Measurements from ENCODE around the gene PARD3.
"Not testable (repeated sequence)": the region's sequence is repeated elsewhere in the genome, so short reads cannot be mapped to it uniquely, and the experiment has no call there.

The PARD3 gene

GRCh38 chr10:34467364-34467763 is 347.7 kb downstream of the PARD3 start:
- Histone ChIP-seq H3K27me3 (ENCODE audit: control insufficient read depth in 1 of 2, insufficient read depth in 2 of 2, low read length in 2 of 2) (no peaks in the 10 kb centered on the region), H3K27ac (ENCODE audit: low read depth, low read length) (no peak overlapping the region), H3K4me1 (ENCODE audit: insufficient read depth, low read length) (peaks cover 7% of the 10 kb centered on the region), H3K36me3 (ENCODE audit: insufficient read depth, low read length) (no peaks in the 10 kb centered on the region), H3K9me3 (ENCODE audit: low read length) (no peaks in the 10 kb centered on the region), H3K9ac (ENCODE audit: low read length) (no peak overlapping the region), H3K4me3 (ENCODE audit: low read depth in 1 of 2, low read length in 2 of 2) (no peak overlapping the region)

DNA sequence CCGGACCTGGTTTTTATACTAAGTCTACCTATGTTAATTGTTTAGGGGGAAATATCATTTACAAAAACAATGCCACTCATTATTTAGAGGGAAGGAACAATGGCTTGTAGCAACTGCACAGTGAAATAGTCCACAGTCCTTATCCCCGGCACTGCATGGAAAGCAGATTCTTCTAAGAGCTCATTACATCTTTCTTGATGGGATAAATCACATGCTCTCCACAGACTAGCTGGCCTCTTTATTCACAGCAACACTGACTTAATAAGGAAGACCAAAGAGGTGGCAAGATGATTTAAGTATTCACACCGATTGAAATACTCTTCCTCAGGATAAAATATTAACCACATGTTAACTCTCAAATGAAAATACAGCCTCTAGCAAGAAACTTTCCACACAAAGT is 349.4 kb downstream of the PARD3 start:
- no peak overlapping the region for H3K9ac ChIP-seq (ENCODE audit: low read length)
- no peaks in the 10 kb centered on the region for H3K36me3 ChIP-seq (ENCODE audit: insufficient read depth, low read length)
- H3K4me1 ChIP-seq (ENCODE audit: insufficient read depth, low read length) = peaks cover 7% of the 10 kb centered on the region
- no peak overlapping the region for H3K4me3 ChIP-seq (ENCODE audit: low read depth in 1 of 2, low read length in 2 of 2)
- no peaks in the 10 kb centered on the region for H3K27me3 ChIP-seq (ENCODE audit: control insufficient read depth in 1 of 2, insufficient read depth in 2 of 2, low read length in 2 of 2)
- H3K27ac ChIP-seq (ENCODE audit: low read depth, low read length) = no peak overlapping the region
- no peaks in the 10 kb centered on the region for H3K9me3 ChIP-seq (ENCODE audit: low read length)

DNA sequence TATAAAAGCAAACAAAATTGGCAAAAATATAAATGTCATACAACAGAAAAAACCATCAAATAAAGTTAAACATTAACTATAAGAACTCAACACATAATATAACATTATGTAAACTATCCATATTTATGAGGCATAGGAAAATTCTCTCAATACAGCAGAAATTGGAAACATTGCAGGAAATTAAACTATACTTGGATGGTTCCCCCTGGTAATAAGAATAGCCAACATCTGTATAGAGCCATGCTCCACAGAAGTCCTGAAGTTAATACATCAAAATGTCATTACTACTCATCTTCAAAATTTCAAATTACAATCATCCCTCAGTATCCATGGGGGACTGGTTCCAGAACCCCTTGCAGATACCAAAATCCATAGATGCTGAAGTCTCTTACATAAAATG is 350.5 kb downstream of the PARD3 start:
- Histone ChIP-seq H3K27me3 (ENCODE audit: control insufficient read depth in 1 of 2, insufficient read depth in 2 of 2, low read length in 2 of 2) (no peaks in the 10 kb centered on the region), H3K27ac (ENCODE audit: low read depth, low read length) (no peak overlapping the region), H3K4me3 (ENCODE audit: low read depth in 1 of 2, low read length in 2 of 2) (no peak overlapping the region), H3K9me3 (ENCODE audit: low read length) (no peaks in the 10 kb centered on the region), H3K4me1 (ENCODE audit: insufficient read depth, low read length) (peaks cover 7% of the 10 kb centered on the region), H3K9ac (ENCODE audit: low read length) (no peak overlapping the region), H3K36me3 (ENCODE audit: insufficient read depth, low read length) (no peaks in the 10 kb centered on the region)

DNA sequence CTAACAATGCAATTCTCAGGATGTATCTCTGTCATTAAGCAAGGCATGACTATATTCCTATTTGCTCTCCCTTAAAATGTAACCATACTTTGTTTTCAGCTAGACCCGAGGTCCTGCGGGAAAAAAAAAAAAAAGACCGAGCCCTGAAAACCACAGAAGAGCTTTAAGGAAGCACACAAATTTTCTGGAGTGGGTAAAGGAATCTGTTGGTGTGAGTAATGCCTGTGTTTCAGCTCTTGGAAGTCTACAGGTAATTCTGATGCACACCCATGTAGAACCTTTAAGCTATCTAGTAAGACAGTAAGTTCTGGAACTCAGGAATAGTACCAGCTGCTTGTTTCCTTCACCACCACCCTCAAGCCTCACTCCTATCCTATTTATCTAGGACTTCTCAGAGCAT is 351.1 kb downstream of the PARD3 start:
- Histone ChIP-seq H3K27me3 (ENCODE audit: control insufficient read depth in 1 of 2, insufficient read depth in 2 of 2, low read length in 2 of 2) (no peaks in the 10 kb centered on the region), H3K4me3 (ENCODE audit: low read depth in 1 of 2, low read length in 2 of 2) (no peak overlapping the region), H3K4me1 (ENCODE audit: insufficient read depth, low read length) (peaks cover 7% of the 10 kb centered on the region), H3K9ac (ENCODE audit: low read length) (no peak overlapping the region), H3K9me3 (ENCODE audit: low read length) (no peaks in the 10 kb centered on the region), H3K27ac (ENCODE audit: low read depth, low read length) (no peak overlapping the region), H3K36me3 (ENCODE audit: insufficient read depth, low read length) (no peaks in the 10 kb centered on the region)

DNA sequence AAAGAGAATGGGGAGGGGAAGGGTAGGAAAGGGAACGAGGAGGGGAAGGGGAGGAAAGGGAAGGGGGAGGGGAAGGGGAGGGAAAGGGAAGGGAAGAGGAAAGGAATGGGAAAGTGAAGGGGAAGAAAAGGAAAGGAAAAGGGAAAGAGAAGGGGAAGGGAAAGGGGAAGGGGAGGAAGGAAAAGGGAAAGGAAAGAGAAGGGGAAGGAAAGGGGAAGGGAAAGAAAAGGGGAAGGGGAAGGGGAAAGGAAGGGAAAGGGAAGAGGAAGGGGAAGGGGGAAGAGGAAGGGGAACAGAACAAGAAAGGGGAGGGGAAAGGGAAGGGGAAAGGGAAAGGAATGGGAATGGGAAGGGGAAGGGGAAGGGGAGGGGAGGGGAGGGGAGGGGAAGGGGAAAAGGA is 352.1 kb downstream of the PARD3 start:
- H3K9me3 ChIP-seq (ENCODE audit: low read length) = no peaks in the 10 kb centered on the region
- no peaks in the 10 kb centered on the region for H3K36me3 ChIP-seq (ENCODE audit: insufficient read depth, low read length)
- no peak overlapping the region for H3K9ac ChIP-seq (ENCODE audit: low read length)
- H3K27me3 ChIP-seq (ENCODE audit: control insufficient read depth in 1 of 2, insufficient read depth in 2 of 2, low read length in 2 of 2) = no peaks in the 10 kb centered on the region
- no peak overlapping the region for H3K27ac ChIP-seq (ENCODE audit: low read depth, low read length)
- peaks cover 7% of the 10 kb centered on the region for H3K4me1 ChIP-seq (ENCODE audit: insufficient read depth, low read length)
- H3K4me3 ChIP-seq (ENCODE audit: low read depth in 1 of 2, low read length in 2 of 2) = no peak overlapping the region

DNA sequence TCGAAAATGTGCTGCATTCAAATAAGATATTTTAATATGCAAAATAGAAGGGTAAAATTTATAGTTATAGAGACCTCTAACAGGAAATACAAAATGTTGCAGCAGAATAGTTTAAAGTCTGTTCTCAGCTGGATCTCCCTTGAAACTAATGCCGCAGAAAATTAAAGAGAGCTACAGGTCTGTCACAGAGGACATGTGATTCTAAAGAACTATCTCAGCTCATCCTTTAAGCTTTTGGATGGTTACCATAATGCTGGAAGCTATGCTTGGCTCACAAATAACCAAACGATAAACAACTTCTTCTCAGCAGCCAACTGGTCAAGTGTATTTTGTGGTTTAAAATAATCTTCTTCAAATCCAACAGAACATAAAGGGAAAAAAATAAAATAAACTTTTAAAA is 353.0 kb downstream of the PARD3 start:
- no peaks in the 10 kb centered on the region for H3K27me3 ChIP-seq (ENCODE audit: control insufficient read depth in 1 of 2, insufficient read depth in 2 of 2, low read length in 2 of 2)
- H3K27ac ChIP-seq (ENCODE audit: low read depth, low read length) = no peak overlapping the region
- H3K36me3 ChIP-seq (ENCODE audit: insufficient read depth, low read length) = no peaks in the 10 kb centered on the region
- no peaks in the 10 kb centered on the region for H3K9me3 ChIP-seq (ENCODE audit: low read length)
- no peak overlapping the region for H3K4me3 ChIP-seq (ENCODE audit: low read depth in 1 of 2, low read length in 2 of 2)
- peaks cover 7% of the 10 kb centered on the region for H3K4me1 ChIP-seq (ENCODE audit: insufficient read depth, low read length)
- H3K9ac ChIP-seq (ENCODE audit: low read length) = no peak overlapping the region

DNA sequence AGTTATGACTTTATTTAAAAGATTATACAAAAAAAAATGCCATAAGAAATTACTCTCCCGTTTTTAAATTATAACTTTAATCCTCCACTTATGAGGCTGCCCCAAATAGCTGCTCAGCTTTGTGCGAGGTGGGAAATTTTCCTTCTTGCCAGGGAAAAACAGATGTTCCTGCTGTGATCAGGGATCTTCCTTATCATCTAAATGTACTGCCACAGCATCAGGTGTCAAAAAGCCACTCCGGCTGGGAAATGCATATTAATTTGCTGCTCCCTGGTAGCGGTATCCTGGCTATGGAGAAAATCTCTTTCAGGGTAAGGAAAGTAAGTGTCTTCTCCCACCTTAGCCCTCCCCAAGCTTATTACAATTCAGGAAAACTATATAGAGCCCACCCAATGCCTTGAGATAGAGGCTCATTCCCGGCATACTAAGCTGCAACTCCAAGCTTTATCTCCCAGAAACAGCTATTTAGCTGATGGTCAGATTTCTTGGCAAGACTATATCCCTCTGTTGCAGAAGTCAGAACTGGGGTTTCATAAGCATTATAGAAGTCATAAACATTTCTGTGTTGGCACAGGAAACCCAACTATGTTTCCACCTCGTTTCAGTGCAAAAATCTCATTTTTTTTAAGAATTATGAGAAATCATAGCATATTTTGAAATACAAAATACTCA is 360.4 kb downstream of the PARD3 start:
- Histone ChIP-seq H3K4me3 (ENCODE audit: low read depth in 1 of 2, low read length in 2 of 2) (no peak overlapping the region), H3K27ac (ENCODE audit: low read depth, low read length) (no peak overlapping the region), H3K4me1 (ENCODE audit: insufficient read depth, low read length) (peaks cover 4% of the 10 kb centered on the region), H3K9me3 (ENCODE audit: low read length) (no peaks in the 10 kb centered on the region), H3K36me3 (ENCODE audit: insufficient read depth, low read length) (no peaks in the 10 kb centered on the region), H3K27me3 (ENCODE audit: control insufficient read depth in 1 of 2, insufficient read depth in 2 of 2, low read length in 2 of 2) (no peaks in the 10 kb centered on the region), H3K9ac (ENCODE audit: low read length) (no peak overlapping the region)

- Histone ChIP-seq H3K9ac (ENCODE audit: low read length) (no peak overlapping the region), H3K27me3 (ENCODE audit: control insufficient read depth in 1 of 2, insufficient read depth in 2 of 2, low read length in 2 of 2) (no peaks in the 10 kb centered on the region), H3K4me1 (ENCODE audit: insufficient read depth, low read length) (peaks cover 4% of the 10 kb centered on the region), H3K27ac (ENCODE audit: low read depth, low read length) (no peak overlapping the region), H3K4me3 (ENCODE audit: low read depth in 1 of 2, low read length in 2 of 2) (no peak overlapping the region), H3K36me3 (ENCODE audit: insufficient read depth, low read length) (no peaks in the 10 kb centered on the region), H3K9me3 (ENCODE audit: low read length) (no peaks in the 10 kb centered on the region)
Observed at GRCh38 chr10:34449836-34450235, 365.3 kb downstream of the PARD3 start.

- Histone ChIP-seq H3K27me3 (ENCODE audit: control insufficient read depth in 1 of 2, insufficient read depth in 2 of 2, low read length in 2 of 2) (no peaks in the 10 kb centered on the region), H3K36me3 (ENCODE audit: insufficient read depth, low read length) (peaks cover 6% of the 10 kb centered on the region), H3K9me3 (ENCODE audit: low read length) (no peaks in the 10 kb centered on the region), H3K27ac (ENCODE audit: low read depth, low read length) (no peak overlapping the region), H3K4me3 (ENCODE audit: low read depth in 1 of 2, low read length in 2 of 2) (no peak overlapping the region), H3K9ac (ENCODE audit: low read length) (no peak overlapping the region), H3K4me1 (ENCODE audit: insufficient read depth, low read length) (peaks cover 4% of the 10 kb centered on the region)
Observed at GRCh38 chr10:34446049-34446448, 369.0 kb downstream of the PARD3 start.

DNA sequence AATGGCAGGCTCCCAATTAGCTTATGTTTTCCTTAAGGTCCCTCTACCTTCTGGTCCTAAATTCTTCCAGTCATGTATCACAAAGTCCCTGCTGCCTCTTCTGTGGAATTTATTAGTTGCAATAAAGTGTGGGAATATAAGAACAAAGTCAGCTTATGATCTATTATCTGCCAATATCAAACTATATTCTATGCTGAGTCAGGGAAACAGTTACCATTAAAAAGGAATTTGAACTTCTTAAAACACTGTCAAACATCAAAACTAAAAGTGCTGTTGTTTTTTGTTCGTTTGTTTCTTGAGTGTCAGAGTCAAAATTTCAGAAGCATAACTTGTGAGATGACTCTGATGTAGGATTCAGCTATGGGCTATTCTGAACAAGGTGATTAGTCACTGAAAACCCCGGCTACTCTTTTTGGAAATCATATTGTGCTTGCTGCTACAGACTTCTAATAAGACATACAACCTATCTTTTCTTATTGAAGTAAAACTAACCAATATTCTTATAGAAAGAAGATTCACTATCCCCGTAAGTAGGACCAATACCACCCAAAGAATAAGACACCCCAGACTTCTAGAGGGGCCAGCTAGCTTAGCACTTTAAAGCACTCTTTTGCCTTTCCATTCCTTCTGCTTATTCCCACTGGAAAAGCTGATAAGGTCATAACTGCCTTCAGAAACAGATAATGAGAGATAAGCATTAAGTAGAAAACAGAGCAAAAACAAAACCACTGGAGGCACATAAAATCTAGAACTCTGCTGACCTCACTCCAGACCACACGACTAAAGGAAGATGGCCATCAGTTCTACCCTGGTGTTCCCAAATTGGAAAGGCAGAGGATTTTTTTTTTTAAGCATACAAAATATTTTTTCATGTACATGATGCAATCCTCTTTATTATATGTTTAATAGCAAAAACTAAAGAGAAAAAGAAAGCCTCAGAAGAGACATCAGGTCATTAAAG is 370.6 kb downstream of the PARD3 start:
- Histone ChIP-seq H3K36me3 (ENCODE audit: insufficient read depth, low read length) (peaks cover 6% of the 10 kb centered on the region), H3K27ac (ENCODE audit: low read depth, low read length) (no peak overlapping the region), H3K4me3 (ENCODE audit: low read depth in 1 of 2, low read length in 2 of 2) (no peak overlapping the region), H3K4me1 (ENCODE audit: insufficient read depth, low read length) (no peaks in the 10 kb centered on the region), H3K9me3 (ENCODE audit: low read length) (no peaks in the 10 kb centered on the region), H3K27me3 (ENCODE audit: control insufficient read depth in 1 of 2, insufficient read depth in 2 of 2, low read length in 2 of 2) (no peaks in the 10 kb centered on the region), H3K9ac (ENCODE audit: low read length) (no peak overlapping the region)

- H3K9ac ChIP-seq (ENCODE audit: low read length); H3K9me3 ChIP-seq (ENCODE audit: low read length); H3K27ac ChIP-seq (ENCODE audit: low read depth, low read length); H3K4me3 ChIP-seq (ENCODE audit: low read depth in 1 of 2, low read length in 2 of 2); H3K4me1 ChIP-seq (ENCODE audit: insufficient read depth, low read length); H3K36me3 ChIP-seq (ENCODE audit: insufficient read depth, low read length); H3K27me3 ChIP-seq (ENCODE audit: control insufficient read depth in 1 of 2, insufficient read depth in 2 of 2, low read length in 2 of 2): not testable (repeated sequence)
Observed at GRCh38 chr10:34439386-34439785, 375.7 kb downstream of the PARD3 start.

All from muscle layer of colon (tissue), 2 donors.